Parietal lobe (tissue), 1 donor: ENCODE results near the gene ANKRD60. TPM values are rescaled to one million over a fixed set of nuclear protein-coding genes. Genes with fewer than 3 reads are reported as not detected.

Source experiments
- total RNA-seq: library from RNA; depleted of rRNA; stranded (reverse); fragments of >200 nt; gene quantifications from one replicate; pipeline ENCODE4 v1.2.3, GENCODE V29; 2014

Gene ANKRD60
- not detected for total RNA-seq

GRCh38 chr20:58228484-58229197 is at the start of gene ANKRD60:
ANKRD60 (minus strand) TSS chr20:58228653; CDS start chr20:58228653, 0 bp downstream.

Other genes with a start within 250 kb of the ANKRD60 start
- gene RAB22A, start 81.1 kb upstream of the ANKRD60 start, total RNA-seq = 31.3 TPM
- gene VAPB, start 160.6 kb upstream of the ANKRD60 start, total RNA-seq = 30.7 TPM